Transverse colon (tissue), 4 donors: Measurements from ENCODE around the gene LHFPL3. TPM values are rescaled to one million over a fixed set of nuclear protein-coding genes. Genes with fewer than 3 reads are reported as not detected.

ENCODE experiments used
- DNase-seq: peaks from one replicate; pipeline ENCODE4 v3.0.0-alpha.2; 2019
- H3K27ac ChIP-seq, 4 donors: fragments of 200-600 bp; sonication (generic); 2 replicates each; pipeline ENCODE4 v1.5.1; 2016 to 2018; ENCODE audit warnings: inconsistent platforms in 4 of 4
- H3K27me3 ChIP-seq: fragments of 200-600 bp; sonication (generic); 2 replicates; pipeline ENCODE4 v1.5.1; 2017; ENCODE audit warnings: inconsistent platforms
- H3K36me3 ChIP-seq, 4 donors: fragments of 200-600 bp; sonication (generic); 2 replicates each; pipeline ENCODE4 v1.5.1; 2017 to 2019; ENCODE audit warnings: inconsistent platforms in 4 of 4
- H3K4me1 ChIP-seq, 4 donors: fragments of 200-600 bp; sonication (generic); 2 replicates each; pipeline ENCODE4 v1.5.1; 2017 to 2020; ENCODE audit warnings: inconsistent platforms in 4 of 4
- H3K4me3 ChIP-seq, 4 donors: fragments of 200-600 bp; sonication (generic); 1 replicate in 1 of 4; 2 replicates in 3 of 4; pipeline versions ENCODE4 v1.5.1 to v1.6.1; 2017 to 2019; ENCODE audit warnings: inconsistent platforms in 4 of 4
- H3K9me3 ChIP-seq, 2 donors: fragments of 200-600 bp; sonication (generic); 2 replicates each; pipeline ENCODE4 v1.5.1; 2017 to 2019; ENCODE audit warnings: inconsistent platforms in 2 of 2
- EP300 ChIP-seq: sonication (generic); formaldehyde crosslinking; IDR thresholded peaks from one replicate; pipeline ENCODE4 v1.6.1; 2017; ENCODE audit warnings: antibody characterized with exemption, low read depth
- POLR2A ChIP-seq: fragments of 450-650 bp; IDR thresholded peaks from one replicate; pipeline ENCODE4 v1.6.1; 2016; ENCODE audit warnings: antibody characterized with exemption, mild to moderate bottlenecking, moderate library complexity
- POLR2AphosphoS5 ChIP-seq, 3 donors: sonication (generic); formaldehyde crosslinking; IDR thresholded peaks; one replicate each; pipeline ENCODE4 v1.6.1; 2016; ENCODE audit warnings: antibody characterized with exemption in 3 of 3
- WGBS, 2 donors: methylation state at CpG; one replicate each; pipeline ENCODE4 v1.1.5; 2018; ENCODE audit warnings: low coverage in 1 of 2; 5-methylcytosine and 5-hydroxymethylcytosine counted together
- in situ Hi-C, 4 donors: fragments of 200-750 bp; cut with MboI; loops; one replicate each; pipeline versions ENCODE4 v1.15.0 to v1.15.1; 2017; ENCODE audit warnings: low sequenced_read_pairs in 3 of 4, low pct_ligation_motif_present in 1 of 4, low pct_unique_long_range_greater_than_20kb in 1 of 4
- intact Hi-C: fragments of 100-400 bp; cut with DNase I; formaldehyde crosslinking; loops from one replicate; pipeline ENCODE4 v1.15.1; 2023; ENCODE audit warnings: low total_unique reads
- total RNA-seq, 4 donors: library from RNA; depleted of rRNA; stranded (reverse); fragments of >200 nt; gene quantifications; one replicate each; pipeline ENCODE4 v1.1.0, GENCODE V29; 2016
- TF ChIP-seq, protein P1 (sequence below), 5 experiments: fragments of 200-600 bp in 3 of 5; fragments of 450-650 bp in 2 of 5; sonication (generic) in 3 of 5; IDR thresholded peaks; 1 replicate in 2 of 5; 2 replicates in 3 of 5; pipeline ENCODE4 v1.5.1; 2016 to 2017; ENCODE audit warnings: antibody characterized with exemption in 5 of 5, inconsistent platforms in 3 of 5, mild to moderate bottlenecking in 2 of 5, moderate library complexity in 1 of 5

Gene LHFPL3
- total RNA-seq, 4 donors from 2014 or later = 0.27 to 0.80 (median 0.32) TPM; not detected in 1

DNA sequence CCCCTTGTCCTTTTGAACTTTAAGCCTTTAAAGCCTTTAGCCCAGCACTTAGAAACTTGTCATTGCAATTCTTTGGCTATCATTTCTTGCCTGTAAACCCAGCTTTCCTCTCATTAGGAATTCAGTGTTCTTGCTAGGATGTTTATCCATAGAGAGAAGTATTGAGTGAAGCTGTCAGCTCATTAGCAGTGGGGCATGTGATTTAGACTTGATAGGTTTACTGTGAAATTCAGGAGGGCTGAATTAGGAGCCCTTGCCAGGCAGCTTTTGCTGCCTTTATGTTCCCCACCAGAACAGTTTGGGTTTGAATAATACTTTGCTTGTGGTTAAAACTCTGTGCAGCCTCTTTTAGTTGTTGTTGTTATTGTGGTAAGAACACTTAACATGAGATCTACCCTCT lies 39.5 kb downstream of the LHFPL3 start:
- Histone ChIP-seq H3K27me3 (no peaks in the 10 kb centered on the region), H3K4me1 (no peaks in the 10 kb centered on the region), H3K36me3 (no peaks in the 10 kb centered on the region), H3K4me3 (no peak overlapping the region), H3K27ac (no peak overlapping the region), H3K9me3 (no peaks in the 10 kb centered on the region)
- TF ChIP-seq EP300 (no peak), POLR2AphosphoS5 (IDR thresholded peaks at IDR 0.05) (no peak), POLR2A (no peak)
- TF ChIP-seq, protein P1, sequence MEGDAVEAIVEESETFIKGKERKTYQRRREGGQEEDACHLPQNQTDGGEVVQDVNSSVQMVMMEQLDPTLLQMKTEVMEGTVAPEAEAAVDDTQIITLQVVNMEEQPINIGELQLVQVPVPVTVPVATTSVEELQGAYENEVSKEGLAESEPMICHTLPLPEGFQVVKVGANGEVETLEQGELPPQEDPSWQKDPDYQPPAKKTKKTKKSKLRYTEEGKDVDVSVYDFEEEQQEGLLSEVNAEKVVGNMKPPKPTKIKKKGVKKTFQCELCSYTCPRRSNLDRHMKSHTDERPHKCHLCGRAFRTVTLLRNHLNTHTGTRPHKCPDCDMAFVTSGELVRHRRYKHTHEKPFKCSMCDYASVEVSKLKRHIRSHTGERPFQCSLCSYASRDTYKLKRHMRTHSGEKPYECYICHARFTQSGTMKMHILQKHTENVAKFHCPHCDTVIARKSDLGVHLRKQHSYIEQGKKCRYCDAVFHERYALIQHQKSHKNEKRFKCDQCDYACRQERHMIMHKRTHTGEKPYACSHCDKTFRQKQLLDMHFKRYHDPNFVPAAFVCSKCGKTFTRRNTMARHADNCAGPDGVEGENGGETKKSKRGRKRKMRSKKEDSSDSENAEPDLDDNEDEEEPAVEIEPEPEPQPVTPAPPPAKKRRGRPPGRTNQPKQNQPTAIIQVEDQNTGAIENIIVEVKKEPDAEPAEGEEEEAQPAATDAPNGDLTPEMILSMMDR (IDR thresholded peaks at IDR 0.05) = no peak
- DNase-seq = no peak
- in situ Hi-C loops (no loop called here), intact Hi-C loops (no loop called here)

DNA sequence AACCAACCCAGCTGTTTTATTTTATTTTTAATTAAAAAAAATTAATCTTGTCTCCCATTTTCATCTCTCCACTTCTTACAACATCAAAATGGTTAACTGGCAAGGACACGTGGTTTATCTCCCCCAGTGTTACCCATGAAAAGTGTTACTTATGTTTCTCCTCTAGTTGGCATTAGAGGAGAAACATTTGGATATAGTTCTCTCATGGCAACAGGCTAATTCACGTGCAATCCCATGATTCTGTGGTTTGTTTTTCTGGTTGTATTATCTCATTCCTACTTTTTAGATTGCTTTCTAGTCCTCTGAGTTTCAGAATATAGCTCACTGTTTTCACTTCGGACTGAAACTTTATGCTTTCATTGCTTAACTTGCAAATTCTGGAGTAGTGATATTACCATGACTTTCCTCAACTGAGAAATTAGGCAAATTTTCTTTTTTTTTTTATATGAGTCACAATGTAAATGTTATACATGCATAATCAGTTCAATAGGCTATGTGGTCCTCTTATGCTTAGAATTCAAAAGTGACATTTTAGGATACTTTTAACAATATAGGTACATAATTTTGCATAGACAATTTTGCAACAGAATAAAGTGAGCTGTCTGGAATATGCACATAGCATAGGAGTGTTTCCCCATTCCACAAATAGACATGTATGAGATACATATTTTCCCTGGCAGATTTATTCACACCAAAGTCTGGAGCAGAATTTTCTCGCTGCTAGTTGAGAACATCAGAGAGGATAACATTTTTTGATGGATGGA lies 43.0 kb downstream of the LHFPL3 start:
- Histone ChIP-seq H3K36me3 (no peaks in the 10 kb centered on the region), H3K27me3 (no peaks in the 10 kb centered on the region), H3K4me3 (no peak overlapping the region), H3K4me1 (no peaks in the 10 kb centered on the region), H3K27ac (no peak overlapping the region), H3K9me3 (no peaks in the 10 kb centered on the region)
- TF ChIP-seq, protein P1 (IDR thresholded peaks at IDR 0.05) = no peak
- TF ChIP-seq POLR2AphosphoS5 (IDR thresholded peaks at IDR 0.05) (no peak), POLR2A (no peak)
- WGBS, 2 donors = 48 to 53% methylated on average over 4 of the region's 4 CpGs
- intact Hi-C loops (no loop called here), in situ Hi-C loops (no loop called here)
- no peak for DNase-seq

DNA sequence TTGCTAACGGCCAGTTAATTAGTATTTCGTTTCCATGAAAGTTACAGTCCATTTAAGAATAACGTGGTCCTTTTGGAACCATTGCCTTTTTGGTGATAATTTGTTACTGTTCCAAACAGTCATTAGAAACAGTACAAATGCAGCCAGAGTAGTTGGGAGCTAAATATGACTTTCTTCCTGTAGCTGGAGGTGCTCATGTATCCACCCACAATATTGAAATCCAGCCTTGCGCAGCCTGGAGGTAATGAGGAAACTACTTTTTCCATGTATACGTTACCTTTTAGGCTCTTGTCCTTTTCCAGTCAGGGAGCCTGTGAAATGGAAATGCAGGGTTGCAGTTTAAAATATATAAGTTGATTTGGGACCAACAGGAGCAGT lies 43.6 kb downstream of the LHFPL3 start:
- H3K27me3 ChIP-seq = no peaks in the 10 kb centered on the region
- no peak for DNase-seq
- no peak overlapping the region for H3K27ac ChIP-seq
- H3K9me3 ChIP-seq = no peaks in the 10 kb centered on the region
- no peaks in the 10 kb centered on the region for H3K4me1 ChIP-seq
- in situ Hi-C loops (no loop called here), intact Hi-C loops (no loop called here)
- no peak for TF ChIP-seq EP300
- TF ChIP-seq, protein P1 (IDR thresholded peaks at IDR 0.05) = no peak
- TF ChIP-seq POLR2AphosphoS5 (IDR thresholded peaks at IDR 0.05) = no peak
- no peak for TF ChIP-seq POLR2A
- no peak overlapping the region for H3K4me3 ChIP-seq
- WGBS, 2 donors = 78 to 81% methylated on average over 4 to 5 of the region's 5 CpGs
- H3K36me3 ChIP-seq = no peaks in the 10 kb centered on the region

DNA sequence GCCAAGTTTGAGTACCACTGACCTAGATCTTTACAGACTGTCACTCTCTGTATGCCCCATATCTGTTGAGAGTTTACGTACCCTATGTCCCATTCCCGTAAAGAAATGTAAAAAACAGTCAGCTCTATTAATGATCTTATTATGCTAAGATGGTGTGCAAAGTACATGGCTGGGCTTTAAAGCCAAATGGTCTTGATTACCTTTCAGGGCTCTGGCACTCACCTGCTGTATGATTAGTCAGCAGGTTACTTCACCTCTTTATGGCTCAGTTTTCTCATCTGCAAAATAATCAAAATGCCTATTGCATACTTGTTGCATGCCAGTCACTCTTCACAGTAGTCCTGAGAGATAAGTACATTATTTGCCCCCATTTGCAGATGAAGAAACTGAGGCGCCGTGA lies 54.2 kb downstream of the LHFPL3 start:
- Histone ChIP-seq H3K27me3 (no peaks in the 10 kb centered on the region), H3K4me1 (no peaks in the 10 kb centered on the region), H3K36me3 (no peaks in the 10 kb centered on the region), H3K27ac (no peak overlapping the region), H3K9me3 (peaks cover 0 to 7% of the 10 kb centered on the region in 2 donors), H3K4me3 (no peak overlapping the region)
- 89% methylated on average over 4 of the region's 4 CpGs; no CpG with 5 or more reads in 1 of the 2 donors for WGBS, 2 donors
- DNase-seq = no peak
- in situ Hi-C loops = no loop called here
- intact Hi-C loops = loop anchor here (5.0 kb wide), 1 partner anchor 285 kb away; no protein-coding TSS in a partner anchor
- TF ChIP-seq POLR2A = no peak
- no peak for TF ChIP-seq EP300
- TF ChIP-seq POLR2AphosphoS5 (IDR thresholded peaks at IDR 0.05) = no peak

DNA sequence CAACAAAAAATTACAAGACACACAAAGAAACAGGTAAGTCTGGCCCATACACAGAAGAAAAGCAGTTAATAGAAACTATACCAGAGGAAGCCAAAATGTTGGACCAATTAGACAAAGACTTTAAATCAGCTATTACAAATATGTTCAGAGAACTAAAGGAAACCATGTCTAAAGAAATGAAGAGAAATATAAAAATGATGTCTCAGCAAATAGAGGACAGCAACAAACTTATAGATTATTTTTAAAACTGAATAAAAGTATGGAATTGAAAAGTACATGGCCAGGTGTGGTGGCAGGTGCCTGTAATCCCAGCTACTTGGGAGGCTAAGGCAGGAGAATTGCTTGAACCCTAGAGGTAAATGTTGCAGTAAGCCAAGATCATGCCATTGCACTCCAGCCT lies 58.5 kb downstream of the LHFPL3 start:
- Histone ChIP-seq H3K27ac (no peak overlapping the region), H3K4me3 (no peak overlapping the region), H3K36me3 (no peaks in the 10 kb centered on the region), H3K27me3 (no peaks in the 10 kb centered on the region), H3K4me1 (no peaks in the 10 kb centered on the region), H3K9me3 (peaks cover 0 to 10% of the 10 kb centered on the region in 2 donors)
- TF ChIP-seq EP300 = no peak
- no peak for TF ChIP-seq POLR2AphosphoS5 (IDR thresholded peaks at IDR 0.05)
- TF ChIP-seq POLR2A = no peak
- TF ChIP-seq, protein P1 (IDR thresholded peaks at IDR 0.05) = no peak
- intact Hi-C loops (no loop called here), in situ Hi-C loops (no loop called here)
- DNase-seq = no peak
